Activated CD4-positive, CD25-positive, alpha-beta regulatory T cell treated with anti-CD3 and anti-CD28 coated beads, Interleukin-2, amount 50 U/mL, for 24 hours (primary cell): ENCODE measurements around the gene USP33.
"Not testable (repeated sequence)": the region's sequence is repeated elsewhere in the genome, so short reads cannot be mapped to it uniquely, and the experiment has no call there.

Experiments
- ATAC-seq, 2 donors: fragments of 150-1000 bp; cut with Tn5 transposase; one replicate each; pipeline ENCODE4 v1.10.0; 2021; ENCODE audit warnings: mild to moderate bottlenecking in 1 of 2, moderate library complexity in 1 of 2

The USP33 gene

GRCh38 chr1:77739235-77739634 is 20.4 kb downstream of the USP33 start:
- no peak for ATAC-seq

GRCh38 chr1:77732090-77732489 is 27.6 kb downstream of the USP33 start:
- no peak for ATAC-seq

- ATAC-seq = no peak
Observed at GRCh38 chr1:77725706-77726105, 33.9 kb downstream of the USP33 start.

GRCh38 chr1:77718181-77718580 is 41.5 kb downstream of the USP33 start:
- no peak for ATAC-seq

- ATAC-seq = no peak
Observed at GRCh38 chr1:77716065-77716464, 43.6 kb downstream of the USP33 start.

GRCh38 chr1:77709727-77710126 is 49.9 kb downstream of the USP33 start:
- ATAC-seq = no peak

GRCh38 chr1:77706321-77706720 is 53.3 kb downstream of the USP33 start:
- no peak for ATAC-seq

GRCh38 chr1:77704736-77705135 is 54.9 kb downstream of the USP33 start:
- ATAC-seq = no peak

GRCh38 chr1:77699673-77700072 is 60.0 kb downstream of the USP33 start:
- not testable (repeated sequence) for ATAC-seq

GRCh38 chr1:77697441-77697840 is 62.2 kb downstream of the USP33 start:
- ATAC-seq = no peak

GRCh38 chr1:77688939-77689338 is 70.7 kb downstream of the USP33 start:
- no peak for ATAC-seq

- no peak for ATAC-seq
Observed at GRCh38 chr1:77687519-77687906, 72.1 kb downstream of the USP33 start.

GRCh38 chr1:77686796-77687518 is 72.7 kb downstream of the USP33 start:
- ATAC-seq = no peak

- peak; percentile 75 to 77 for ATAC-seq
Observed at GRCh38 chr1:77683160-77684148, 76.2 kb downstream of the USP33 start.

- peak; percentile 71 to 73 for ATAC-seq
Observed at GRCh38 chr1:77682460-77683159, 77.0 kb downstream of the USP33 start, which contains the start of gene ZZZ3. Gene ZZZ3 (minus strand): TSS chr1:77682658. CDS start chr1:77633354, 49,304 bp downstream.

GRCh38 chr1:77680173-77680572 is 79.5 kb downstream of the USP33 start:
- ATAC-seq = no peak

GRCh38 chr1:77678660-77679610 is 80.7 kb downstream of the USP33 start:
- no peak for ATAC-seq

- ATAC-seq = not testable (repeated sequence)
Observed at GRCh38 chr1:77674807-77675206, 84.8 kb downstream of the USP33 start.

- ATAC-seq = no peak
Observed at GRCh38 chr1:77673716-77674355, 85.8 kb downstream of the USP33 start.

GRCh38 chr1:77673030-77673429 is 86.6 kb downstream of the USP33 start:
- ATAC-seq = no peak

GRCh38 chr1:77672374-77672773 is 87.3 kb downstream of the USP33 start:
- ATAC-seq = no peak
